Activated T-cell treated with anti-CD3 and anti-CD28 coated beads for 48 hours (primary cell): ENCODE results near the gene DGCR8.
A peak's percentile ranks its signal among the peaks of the same experiment; 100 is the strongest.
"Not testable (repeated sequence)": the region's sequence is repeated elsewhere in the genome, so short reads cannot be mapped to it uniquely, and the experiment has no call there.

Experiments used
- DNase-seq: peaks from one replicate; pipeline ENCODE4 v3.0.0-alpha.2; 2020; ENCODE audit warnings: low read depth

Gene DGCR8

DNA sequence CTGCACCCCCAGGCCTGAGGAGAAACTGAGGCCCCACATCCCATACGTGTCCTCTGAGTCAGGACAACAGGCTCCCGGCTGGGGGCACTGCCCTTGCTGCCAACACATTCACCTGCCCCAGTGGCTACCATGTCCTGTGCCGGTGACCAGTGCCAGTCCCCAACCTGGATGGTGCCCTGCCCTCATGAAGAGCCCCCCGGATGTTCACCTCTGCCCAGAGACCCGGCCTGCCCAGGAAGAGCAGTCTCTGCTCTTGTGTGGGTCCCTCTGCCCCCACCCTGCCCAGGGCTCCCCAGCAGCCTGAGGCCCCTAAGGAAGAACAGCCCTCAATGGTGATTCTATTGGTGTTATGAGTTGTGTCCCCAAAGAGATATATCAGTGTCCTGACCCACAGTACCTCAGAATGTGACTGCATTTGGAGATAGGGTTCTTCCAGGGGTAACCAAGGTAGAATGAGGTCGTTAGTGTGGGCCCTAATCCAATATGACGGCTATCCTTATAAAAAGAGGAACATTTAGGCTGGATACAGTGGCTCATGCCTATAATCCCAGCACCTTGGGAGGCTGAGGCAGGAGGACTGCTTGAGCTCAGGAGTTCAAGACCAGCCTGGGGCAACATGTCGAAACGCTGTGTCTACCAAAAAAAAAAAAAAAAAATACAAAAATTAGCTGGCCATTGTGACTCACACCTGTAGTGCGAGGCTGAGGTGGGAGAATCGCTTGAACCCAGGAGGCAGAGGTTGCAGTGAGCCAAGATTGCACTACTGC is 13.2 kb upstream of the DGCR8 start:
- DNase-seq, result no peak

DNA sequence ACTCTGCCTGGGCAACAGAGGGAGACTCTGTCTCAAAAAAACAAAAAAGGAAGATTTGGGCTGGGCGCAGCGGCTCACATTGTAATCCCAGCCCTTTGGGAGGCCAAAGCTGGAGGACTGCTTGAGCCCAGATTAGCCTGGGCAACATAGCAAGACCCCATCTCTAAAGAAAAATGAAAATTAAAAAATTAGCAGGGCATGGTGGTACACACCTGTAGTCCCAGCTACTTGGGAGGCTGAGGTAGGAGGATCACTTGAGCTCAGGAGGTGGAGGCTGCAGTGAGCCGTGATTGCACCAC is 12.7 kb upstream of the DGCR8 start:
- not testable (repeated sequence) for DNase-seq

DNA sequence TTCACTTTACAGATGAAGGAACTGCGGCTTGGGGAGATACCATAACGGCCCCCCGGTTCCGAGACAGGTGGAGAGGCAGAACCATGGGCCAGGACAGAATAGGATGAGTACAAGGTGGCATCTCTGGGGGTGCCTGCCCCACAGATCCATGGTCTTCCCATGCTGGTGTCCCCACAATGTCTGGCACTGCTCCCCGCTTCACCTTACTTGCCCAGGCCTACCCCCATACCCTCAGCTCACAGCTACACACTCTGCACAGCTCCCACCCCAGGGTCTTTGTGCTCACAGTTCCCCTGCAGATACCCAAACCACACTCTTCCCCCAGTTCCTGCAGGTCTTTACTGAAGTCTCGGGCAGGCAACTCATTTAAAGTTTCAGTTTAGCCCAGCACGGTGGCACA is 11.4 kb upstream of the DGCR8 start:
- no peak for DNase-seq

DNA sequence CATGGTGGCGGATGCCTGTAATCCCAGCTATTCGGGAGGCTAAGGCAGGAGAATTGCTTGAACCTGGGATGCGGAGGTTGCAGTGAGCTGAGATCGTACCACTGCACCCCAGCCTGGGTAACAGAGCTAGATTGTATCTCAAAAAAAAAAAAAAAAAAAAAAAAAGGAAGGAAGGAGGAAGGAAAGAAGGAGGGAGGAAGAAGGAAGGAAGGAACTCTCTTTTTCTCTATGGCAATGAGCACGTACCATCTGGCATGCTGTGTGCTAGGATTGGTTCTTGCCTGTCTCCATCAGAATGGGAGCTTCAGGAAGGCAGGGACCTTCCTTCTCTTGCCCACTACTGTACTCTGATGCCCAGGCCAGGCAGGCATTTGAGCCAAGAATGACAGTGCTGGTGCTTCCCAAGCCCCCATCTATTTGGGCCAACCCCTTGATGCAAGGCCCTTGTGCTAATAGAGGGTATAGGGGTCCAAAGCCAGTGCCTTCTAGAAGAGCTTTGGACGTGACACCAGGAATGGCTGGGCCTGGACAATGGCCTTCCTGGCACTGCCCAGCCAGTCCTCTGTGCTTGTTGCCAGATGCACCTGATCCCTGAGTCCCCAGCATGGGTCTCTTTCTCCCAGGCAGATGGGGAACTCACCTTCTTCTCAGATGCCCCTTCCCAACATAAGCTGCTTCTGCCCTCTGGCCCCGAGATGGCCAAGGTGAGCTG is 10.6 kb upstream of the DGCR8 start:
- DNase-seq, result no peak

DNA sequence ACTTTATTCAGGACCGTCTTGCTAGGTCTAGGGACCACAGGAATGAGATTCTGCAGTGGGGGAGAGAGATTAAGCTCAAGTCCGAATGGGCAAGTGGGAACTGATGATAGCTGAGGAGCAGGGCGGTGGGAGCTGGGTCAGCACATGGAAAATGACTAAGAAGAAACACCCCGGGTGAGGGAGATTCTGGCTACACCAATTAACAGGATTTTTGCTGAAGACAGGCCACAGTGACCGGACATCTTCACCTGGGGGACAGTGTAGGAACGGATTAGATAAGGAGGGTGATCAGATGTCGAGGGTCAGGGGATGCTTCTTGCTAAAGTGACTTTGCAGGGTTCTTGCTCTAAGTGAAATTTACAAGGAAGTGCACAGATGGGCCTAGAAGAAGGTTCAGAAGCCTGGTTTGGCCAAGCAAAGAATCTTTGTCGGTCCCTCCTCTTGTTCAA is 8.5 kb upstream of the DGCR8 start:
- DNase-seq, result no peak

DNA sequence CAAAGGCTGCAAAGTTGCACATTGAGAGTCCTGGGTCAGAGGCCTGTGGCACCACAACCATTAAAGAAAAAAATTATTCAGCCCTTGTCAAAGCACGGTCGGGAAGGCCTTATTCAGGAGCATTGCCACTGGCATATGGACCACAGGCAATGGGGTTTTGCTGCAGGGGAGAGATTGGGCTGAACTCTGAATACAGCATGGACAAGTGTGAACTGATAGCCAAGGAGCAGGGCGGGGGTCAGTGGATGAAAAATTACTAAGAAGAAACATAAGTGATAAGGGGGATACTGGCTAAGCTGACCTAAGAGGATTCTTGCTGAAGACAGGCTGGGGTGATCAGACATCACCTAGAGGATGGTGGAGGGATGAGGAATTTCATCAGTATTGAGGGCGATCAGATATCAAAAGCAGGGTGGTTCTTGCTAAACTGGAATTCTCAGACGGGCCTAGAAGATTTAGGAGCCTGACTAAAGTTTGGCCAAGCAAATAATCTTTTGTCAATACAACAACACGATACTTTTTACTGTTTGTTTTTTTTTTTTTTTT is 3.3 kb upstream of the DGCR8 start:
- no peak for DNase-seq

DNA sequence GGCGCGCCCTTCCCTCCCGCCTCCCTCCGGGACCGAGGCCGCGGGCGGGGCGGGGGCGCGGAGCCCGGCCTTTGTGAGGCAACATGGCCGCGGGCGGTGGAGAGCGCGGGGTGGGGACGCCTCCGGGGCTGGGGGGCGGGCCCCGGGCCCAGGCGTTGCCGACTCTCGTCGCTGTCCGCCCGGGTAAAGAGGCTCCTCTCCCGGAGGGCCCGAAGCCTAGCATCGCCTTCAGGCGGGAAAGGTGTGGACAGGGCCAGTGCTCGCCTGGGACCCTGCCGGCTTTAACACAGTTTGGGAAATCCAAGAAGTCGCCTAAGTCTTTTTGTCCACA is 369 bp downstream of the DGCR8 start:
- peak; percentile 77 for DNase-seq

DNA sequence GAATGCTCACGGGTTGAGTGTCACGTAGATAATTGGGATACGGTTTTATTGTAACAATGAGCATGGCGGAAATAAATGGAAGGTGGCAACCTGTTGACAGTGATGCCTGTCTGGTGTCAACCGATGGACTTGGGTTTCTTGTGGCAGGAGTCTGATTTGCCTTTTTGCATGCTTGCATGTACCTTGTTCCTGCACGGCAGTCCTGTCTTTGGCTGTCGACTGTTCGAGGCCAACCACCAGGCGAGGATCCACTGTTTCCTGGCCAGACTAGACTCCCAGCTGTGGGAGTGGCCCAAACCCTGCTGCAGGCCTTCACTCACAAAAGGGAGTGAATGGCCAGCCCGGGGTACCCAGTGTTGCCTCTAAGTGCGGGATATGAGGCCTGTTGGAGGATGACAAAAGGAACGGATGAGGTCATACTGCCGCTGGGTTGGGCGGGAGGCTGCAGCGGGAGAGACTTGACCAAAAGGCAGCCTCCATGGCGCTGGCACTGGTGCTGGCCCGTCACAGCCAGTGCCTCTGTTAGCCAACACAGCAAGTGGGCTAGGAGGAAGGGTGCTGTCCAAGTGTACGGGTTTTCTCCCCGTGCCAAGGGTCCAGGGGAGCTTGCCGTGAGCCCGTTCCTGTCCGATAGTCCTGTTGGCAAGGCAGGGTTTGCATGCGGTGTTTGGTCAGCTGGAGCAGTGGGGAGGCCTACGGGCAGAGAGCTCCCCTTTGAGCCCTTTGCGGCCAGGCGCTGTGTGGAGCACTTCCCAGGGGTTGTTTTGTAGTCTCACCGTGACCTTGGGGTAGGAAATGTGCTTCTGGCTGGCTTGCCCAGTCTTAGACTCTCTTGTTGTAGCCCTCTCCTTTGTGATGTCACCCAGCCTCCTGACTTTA is 974 bp downstream of the DGCR8 start:
- no peak for DNase-seq

DNA sequence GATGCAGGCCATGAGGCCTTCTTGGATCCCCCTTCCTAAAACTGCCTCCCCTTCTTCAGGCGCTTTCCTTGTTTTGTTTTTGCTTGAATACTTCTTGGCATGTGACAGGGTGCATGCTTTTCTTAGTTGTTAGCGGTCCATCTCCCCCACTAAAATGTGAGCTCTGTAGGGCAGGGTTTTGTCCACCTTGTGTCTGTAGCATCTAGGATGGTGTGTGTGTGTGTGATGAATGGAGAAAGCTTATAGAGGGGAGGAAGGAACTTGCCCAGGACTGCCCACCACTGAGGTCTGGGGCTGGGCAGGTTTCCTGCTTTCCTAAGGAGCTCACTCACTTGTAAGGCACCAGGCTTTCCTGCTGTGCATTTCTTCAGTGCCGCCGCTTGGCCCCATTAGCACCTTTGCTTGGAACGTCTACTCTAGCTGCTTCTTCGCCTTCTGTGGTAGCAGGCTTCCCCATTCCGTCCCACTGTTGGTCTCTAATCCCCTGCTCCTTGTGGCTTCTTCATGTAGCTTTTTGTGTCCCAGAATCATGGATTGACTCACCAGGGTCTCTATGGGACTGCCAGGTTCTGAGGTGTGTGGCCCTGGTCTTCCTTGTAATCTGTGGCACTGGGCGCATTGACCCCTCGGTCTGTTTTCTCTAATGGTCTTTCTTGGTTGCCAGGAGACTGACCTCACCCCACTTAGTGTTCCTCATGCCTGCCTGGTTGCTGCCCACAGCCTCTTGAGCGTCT is 3.3 kb downstream of the DGCR8 start:
- DNase-seq, result no peak

DNA sequence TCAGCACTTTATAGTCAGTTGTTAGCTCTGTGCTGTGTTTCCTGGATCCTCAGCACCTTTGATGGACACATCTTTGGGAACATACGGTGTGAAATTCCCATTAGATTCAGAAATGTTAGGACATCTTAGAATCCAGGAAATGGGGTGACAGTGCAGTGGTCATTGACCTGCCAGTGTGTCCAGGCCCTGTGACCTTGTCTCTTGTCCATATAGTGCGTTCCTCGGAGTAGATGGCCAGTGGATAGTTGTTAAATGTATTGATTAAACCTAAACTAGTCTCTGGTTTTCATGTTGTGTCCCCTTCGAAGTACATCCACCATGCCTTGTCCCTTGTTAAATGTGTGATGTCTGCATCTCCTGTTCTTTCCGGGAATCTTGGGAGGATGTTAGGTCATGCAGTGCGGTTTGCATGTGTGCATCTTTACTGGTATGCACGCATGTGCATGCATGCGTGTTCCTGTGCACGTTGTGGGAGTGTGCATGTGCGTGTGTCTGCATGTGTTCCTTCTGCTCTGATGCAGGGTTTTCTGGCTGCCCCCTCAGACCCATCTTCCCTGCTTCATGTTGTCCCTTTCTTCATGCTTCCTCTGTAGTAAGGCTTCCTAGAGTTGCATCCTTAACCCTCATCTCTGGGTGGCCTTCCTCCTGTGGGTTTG is 4.0 kb downstream of the DGCR8 start:
- no peak for DNase-seq

DNA sequence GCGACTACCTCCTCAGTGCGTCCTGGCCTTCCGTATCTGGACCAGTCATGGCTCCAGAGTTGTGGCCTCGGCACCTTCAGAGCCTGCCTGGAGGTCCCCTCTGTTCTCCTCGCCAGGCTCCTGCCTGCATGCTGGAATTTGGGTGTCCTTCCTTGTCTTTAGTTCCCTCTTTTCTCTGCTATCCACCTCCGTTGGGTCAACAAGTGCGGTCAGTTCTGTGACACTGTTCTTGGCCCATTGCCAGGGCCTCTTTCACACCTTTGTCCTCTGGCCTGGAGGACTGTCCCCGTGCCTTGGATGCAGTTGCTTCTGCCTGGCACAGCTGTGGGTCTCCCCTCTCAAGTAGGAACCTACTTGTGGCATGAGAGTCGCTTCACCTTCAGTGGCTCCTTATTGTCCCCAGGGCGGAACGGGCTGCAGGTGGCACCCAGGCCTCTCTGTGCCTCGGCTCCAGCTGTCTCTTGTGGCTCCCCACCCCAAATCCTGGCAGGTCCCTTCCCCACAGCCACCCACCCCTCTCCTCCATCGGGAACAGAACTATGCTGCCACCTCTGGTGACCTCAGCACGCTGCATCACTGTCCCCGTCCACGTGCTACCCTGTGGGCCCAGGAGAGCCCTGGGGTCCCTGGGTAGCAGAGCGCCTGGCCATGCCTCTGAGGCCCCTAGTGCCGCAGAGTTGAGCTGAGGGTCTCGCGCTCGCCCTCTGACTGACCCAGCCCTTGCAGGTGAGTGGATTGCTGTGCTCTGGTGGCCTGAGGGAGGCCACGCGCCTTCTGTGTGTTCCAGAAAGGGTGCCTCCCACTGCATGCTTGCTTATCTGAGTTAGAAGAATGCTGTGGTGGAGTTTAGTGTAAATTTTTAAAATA is 4.7 kb downstream of the DGCR8 start:
- DNase-seq, result no peak

DNA sequence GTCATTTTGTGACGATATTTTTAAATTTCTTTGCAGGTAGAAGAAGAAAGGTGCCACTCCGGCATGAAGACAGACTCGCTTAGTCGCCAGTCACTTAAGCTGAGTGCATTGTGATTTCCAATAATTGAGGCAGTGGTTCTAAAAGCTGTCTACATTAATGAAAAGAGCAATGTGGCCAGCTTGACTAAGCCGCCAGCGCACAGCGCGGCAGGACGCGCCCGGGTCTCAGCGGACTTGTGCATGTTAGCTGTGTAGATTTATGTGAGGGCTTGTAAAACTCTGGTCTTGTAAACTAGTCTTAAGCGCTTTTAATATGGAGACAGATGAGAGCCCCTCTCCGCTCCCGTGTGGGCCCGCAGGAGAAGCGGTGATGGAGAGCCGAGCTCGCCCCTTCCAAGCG is 5.6 kb downstream of the DGCR8 start:
- no peak for DNase-seq

DNA sequence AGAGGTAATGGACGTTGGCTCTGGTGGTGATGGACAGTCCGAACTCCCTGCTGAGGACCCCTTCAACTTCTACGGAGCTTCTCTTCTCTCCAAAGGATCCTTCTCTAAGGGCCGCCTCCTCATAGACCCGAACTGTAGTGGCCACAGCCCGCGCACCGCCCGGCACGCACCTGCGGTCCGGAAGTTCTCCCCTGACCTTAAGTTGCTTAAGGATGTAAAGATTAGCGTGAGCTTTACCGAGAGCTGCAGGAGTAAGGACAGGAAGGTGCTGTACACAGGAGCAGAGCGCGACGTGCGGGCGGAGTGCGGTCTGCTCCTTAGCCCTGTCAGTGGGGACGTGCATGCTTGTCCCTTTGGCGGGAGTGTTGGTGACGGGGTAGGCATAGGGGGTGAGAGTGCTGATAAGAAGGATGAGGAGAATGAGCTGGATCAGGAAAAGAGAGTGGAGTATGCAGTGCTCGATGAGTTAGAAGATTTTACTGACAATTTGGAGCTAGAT is 6.1 kb downstream of the DGCR8 start:
- DNase-seq, result no peak

DNA sequence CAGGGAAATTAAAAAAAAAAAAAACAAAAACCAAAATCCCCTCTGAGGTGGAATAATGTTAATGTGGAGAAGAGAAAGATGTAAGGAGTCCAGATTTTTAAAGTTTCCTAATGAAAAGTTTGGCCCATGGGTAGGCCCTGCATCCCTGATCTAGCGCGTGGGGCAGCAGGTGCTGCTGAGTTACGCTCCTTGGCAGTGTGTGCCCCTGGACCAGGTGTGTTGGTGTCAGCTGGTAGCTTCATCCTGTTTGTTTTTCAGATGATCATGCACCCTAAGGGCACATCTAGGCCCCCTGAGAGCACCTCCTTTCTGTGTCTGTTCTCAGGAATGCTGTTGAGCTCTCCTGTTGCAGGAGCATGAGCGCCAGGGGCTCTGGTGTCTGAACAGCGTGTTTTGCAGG is 6.7 kb downstream of the DGCR8 start:
- no peak for DNase-seq

DNA sequence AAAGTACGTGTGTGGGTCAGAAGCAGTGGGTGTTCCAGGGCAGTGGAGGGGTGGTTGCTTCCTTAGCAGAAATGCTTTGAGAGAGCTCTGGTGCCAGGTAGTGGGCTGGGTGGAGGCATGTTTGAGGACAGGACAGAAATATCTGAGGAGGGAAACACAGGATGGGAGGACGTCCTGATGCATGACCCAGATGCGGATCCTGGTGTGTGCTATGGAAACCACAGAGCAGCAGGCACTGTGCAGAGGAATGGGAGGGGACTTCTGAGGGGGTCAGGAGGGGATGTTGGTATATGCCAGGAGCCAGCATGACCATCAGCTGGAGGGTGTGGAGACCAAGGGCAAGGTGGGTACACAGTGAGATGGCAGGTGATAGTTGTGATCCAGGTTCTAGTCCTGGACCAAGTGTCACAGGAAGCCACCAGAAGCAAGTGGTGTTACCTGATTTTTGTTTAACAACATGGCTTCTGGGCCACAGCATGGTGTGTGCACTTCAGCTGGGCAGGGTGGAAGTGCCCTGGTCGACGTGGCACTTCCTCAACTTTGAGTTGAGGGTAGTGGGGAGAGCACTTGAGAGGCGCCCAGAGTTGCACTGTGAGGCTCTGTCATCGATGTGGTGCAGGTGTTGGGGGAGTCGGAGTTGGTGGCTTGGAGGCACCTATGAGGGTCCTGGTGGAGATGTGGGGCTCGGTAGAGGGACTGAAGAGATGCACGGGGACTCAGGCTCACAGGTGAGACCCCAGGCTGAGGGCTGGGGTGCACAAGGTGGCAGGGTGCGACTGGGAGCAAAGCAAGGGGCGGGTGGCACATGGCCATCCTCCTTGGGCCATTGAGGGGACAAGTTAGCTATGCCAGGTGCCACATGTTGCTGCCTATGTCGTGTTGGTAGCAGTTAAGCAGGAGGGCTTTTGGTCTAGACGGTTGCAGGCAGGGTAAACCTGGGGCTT is 7.5 kb downstream of the DGCR8 start:
- DNase-seq, result no peak

DNA sequence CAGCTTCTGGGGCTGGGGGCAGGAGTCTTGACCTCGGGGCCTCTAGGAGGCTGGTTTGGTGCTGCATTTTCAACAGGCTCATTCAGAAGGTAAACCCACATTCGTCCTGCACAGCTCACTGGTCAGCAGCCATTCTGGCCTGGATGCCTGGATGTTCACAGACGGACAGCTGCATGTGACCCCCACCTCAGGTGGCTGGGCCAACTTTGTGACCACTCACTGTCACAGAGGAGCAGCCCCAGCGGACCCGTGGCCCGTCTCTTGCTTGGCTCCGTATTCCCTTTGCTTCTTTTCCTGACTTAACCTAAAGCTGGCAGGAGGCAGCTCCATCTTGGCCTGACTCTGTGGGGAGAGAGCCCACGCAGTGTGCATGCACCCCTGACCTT is 8.2 kb downstream of the DGCR8 start:
- no peak for DNase-seq

DNA sequence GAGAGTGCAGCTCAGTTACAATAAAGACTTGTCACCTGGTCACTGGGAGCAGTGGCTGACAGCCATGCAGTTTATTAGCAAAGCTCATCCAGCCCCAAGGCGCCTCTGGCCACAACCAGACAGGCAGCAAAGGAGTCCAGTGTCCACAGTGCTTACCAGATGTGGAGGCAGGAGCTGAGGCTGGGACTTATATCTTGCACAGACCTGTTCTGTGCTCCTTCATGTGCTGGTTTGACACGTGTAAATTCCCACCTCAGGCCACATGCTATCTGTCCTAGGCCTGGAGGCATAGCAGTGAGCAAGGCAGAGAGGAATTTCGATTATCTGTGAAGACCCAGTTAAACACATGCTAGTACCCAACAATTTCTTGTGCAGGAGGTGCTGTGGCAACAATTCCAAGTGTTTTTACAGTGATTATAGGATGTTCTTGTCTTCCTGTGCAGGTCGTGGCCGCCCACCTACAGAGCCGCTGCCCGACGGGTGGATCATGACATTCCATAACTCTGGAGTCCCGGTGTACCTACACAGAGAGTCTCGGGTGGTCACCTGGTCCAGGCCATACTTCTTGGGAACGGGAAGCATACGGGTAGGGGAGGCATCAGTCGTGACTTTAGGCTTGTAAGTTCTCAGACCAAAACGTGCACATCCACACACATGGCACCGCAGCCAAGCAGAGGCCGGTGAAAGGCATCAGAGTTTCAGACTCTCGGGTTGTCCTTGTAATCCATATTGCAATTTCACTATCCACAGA is 9.4 kb downstream of the DGCR8 start:
- DNase-seq, result no peak

DNA sequence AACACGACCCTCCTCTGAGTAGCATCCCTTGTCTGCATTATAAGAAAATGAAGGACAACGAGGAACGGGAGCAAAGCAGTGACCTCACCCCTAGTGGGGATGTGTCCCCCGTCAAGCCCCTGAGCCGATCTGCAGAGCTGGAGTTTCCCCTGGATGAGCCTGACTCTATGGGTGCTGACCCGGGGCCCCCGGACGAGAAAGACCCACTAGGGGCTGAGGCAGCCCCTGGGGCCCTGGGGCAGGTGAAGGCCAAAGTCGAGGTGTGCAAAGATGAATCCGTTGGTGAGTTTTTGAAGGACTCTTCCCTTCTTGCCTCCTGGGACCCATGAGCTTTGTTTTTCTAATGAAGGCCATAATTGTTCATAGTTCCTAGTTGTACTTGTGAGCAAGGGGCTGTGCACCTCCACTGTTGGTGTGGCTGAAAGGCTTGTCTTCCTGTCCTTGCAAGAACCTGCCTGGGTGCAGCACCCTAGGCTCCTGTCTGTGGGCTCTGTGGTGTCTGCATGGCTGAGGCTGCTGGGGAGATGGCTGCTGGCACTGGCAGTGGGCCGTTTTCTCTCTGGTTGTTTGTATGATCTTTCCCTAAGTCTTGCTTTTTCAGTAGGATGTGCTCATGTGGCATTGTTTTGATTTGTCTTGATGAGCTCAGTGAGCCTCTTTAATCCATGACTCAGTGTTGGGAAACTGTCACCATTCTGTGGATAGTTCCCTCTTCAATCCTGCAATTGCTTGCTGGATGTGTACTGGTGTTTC is 10.1 kb downstream of the DGCR8 start:
- no peak for DNase-seq
